Fibroblast of lung (primary cell): ENCODE data around the gene MYL12A.

ENCODE experiments used
- CTCF ChIP-seq, 2 donors: IDR thresholded peaks in 1 of 2; conservative IDR thresholded peaks in 1 of 2; 1 replicate in 1 of 2; 2 replicates in 1 of 2; pipeline ENCODE4 v1.5.1; 2011 to 2012; ENCODE audit warnings: low read length in 2 of 2, control low read depth in 1 of 2, inconsistent platforms in 1 of 2, low read depth in 1 of 2, mild to moderate bottlenecking in 1 of 2
- EZH2 ChIP-seq: IDR thresholded peaks from 2 replicates; pipeline ENCODE4 v1.5.1; 2012; ENCODE audit warnings: low read length, control low read depth, mild to moderate bottlenecking; ENCODE audit errors: missing control alignments

GRCh38 chr18:3251249-3251962, 3.8 kb downstream of the MYL12A start:
- TF ChIP-seq CTCF (conservative IDR thresholded peaks at IDR 0.05 in 1 of 2, IDR thresholded peaks at IDR 0.05 in 1 of 2; ENCODE audit: low read depth in 1 of 2, low read length in 2 of 2) (no peak), EZH2 (no peak)
